HG03196 (cell line): ENCODE results near the gene GSTO2.

Source experiments
- ATAC-seq: cut with Tn5 transposase; IDR thresholded peaks from one replicate; pipeline ENCODE4 v1.9.1; 2021; ENCODE audit not compliant: unreplicated experiment

GSTO2 gene

DNA sequence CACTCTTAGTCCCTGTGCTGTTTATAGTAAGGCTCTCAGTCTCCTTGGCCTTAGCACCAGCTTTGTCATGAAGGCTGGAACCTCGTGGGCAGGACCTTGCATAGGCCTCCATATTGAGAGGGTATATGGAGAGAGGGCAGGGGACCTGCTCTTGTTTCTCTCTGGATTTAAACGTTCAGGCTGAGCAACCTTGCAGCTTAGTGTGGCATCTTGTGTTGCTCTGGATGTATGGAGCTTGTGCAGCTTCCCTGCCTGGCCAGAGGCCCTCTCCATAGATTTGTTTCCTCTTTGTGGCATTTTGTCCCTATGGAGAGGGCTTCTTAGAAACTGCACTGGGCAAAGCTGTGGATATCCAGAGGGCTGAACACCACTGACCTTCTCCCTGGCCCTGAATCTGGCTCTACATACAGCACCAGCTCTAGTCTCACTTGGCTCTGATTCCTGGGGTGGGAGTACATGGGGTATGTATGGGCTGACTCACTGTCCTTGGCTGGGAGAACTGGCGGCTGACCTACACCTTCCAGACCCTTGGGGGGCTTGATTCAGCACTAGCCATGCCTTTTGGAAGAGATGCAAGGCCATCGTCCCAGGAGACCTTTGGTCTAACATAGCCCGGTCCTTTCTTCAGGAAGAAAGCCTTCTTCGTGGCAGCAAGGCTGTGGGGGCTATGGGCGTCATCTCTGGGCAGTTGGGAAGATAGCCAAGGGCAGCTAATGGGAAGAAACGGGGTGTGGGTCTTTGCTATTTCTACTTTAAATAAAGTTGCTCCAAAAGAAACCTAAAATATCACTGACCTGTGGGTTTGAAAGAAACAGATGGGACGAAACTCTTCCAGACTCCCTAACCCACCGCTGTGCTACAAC is 38.8 kb downstream of the GSTO2 start:
- ATAC-seq = no peak

- ATAC-seq = peak; percentile 70
Observed at GRCh38 chr10:104308439-104308903, 39.5 kb downstream of the GSTO2 start.

- ATAC-seq = no peak
Observed at GRCh38 chr10:104309980-104310978, 41.3 kb downstream of the GSTO2 start.

GRCh38 chr10:104311184-104311720 is 42.3 kb downstream of the GSTO2 start:
- ATAC-seq = no peak

- ATAC-seq = no peak
Observed at GRCh38 chr10:104314591-104315485, 45.9 kb downstream of the GSTO2 start.

GRCh38 chr10:104315486-104315921 is 46.5 kb downstream of the GSTO2 start:
- no peak for ATAC-seq

- no peak for ATAC-seq
Observed at GRCh38 chr10:104316321-104317099, 47.5 kb downstream of the GSTO2 start.

DNA sequence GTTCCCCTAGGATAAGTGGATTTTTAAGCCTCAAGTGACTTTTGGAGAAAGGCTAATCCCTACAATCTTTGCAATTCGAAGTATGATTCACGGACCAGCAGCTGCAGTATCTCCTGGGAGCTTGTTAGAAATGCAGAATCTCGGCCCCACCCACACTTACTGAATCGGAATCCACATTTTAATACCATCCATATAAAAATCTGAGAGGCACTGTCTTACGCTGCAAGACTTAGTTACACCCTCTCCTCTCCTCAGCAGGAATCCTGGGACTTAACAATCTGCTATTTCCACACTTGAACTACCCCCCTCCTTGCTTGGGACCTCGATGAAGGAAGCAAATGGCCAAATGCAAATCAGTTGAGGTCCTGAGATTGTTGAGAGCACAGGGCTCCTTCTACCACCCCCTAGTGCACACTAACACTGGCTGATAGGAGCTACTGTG is 48.3 kb downstream of the GSTO2 start:
- ATAC-seq = no peak

GRCh38 chr10:104317726-104318299 is 48.8 kb downstream of the GSTO2 start:
- no peak for ATAC-seq

- ATAC-seq = no peak
Observed at GRCh38 chr10:104318326-104318725, 49.3 kb downstream of the GSTO2 start.

- ATAC-seq = no peak
Observed at GRCh38 chr10:104318810-104319741, 50.1 kb downstream of the GSTO2 start.

GRCh38 chr10:104321226-104321625 is 52.2 kb downstream of the GSTO2 start:
- ATAC-seq = no peak

- peak; percentile 8 for ATAC-seq
Observed at GRCh38 chr10:104321725-104322415, 52.9 kb downstream of the GSTO2 start.

- peak; percentile 46 for ATAC-seq
Observed at GRCh38 chr10:104322416-104322782, 53.4 kb downstream of the GSTO2 start.

GRCh38 chr10:104323085-104323484 is 54.1 kb downstream of the GSTO2 start:
- ATAC-seq = no peak

DNA sequence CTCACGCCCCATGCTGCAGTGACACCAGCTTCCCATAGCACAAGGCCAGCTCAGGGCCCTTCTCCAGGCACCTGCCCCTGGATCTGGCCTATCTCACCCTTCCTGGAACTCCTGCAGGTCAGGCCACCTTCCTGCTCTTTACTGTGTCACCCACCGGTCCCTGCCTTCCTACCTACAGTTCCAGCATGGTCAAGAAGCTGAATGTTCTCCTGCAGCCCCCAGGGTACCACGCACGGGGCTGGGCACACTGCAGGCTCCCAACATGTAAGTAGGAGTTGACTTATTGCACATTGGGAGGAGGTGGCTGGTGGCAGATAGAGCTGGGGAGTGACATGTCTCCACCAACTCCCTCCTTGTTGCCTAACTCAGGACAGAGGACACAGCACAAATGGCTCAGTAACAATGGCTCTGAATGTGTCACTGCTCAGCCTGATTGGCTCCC is 54.8 kb downstream of the GSTO2 start:
- ATAC-seq = no peak

- no peak for ATAC-seq
Observed at GRCh38 chr10:104324221-104324686, 55.3 kb downstream of the GSTO2 start.
